Measurements from ENCODE around the gene IL33. TPM values are rescaled to one million over a fixed set of nuclear protein-coding genes. Genes with fewer than 3 reads are reported as not detected.

IL33 gene
- total and polyA plus RNA-seq, 2 of the 4 experiments (the other 2 are of a cell fraction), result not detected

- H3K9ac ChIP-seq (ENCODE audit: low read depth, low read length), result no peak overlapping the region
- in situ Hi-C loops (cut with MboI; ENCODE audit: low sequenced_read_pairs), result loop anchor here (10.0 kb wide), 1 partner anchor 418 kb away; no protein-coding TSS in a partner anchor
Observed at GRCh38 chr9:6302417-6302816, 86.8 kb downstream of the IL33 start.

More at GRCh38 chr9:6302417-6302816, 86.8 kb downstream of the IL33 start:
- ATAC-seq (ENCODE audit: low read depth) (peak; percentile 17; the same call in 1 of the 2 replicates), DNase-seq (peak; percentile 4)
- no TSS peak for BruUV-seq (replicated peaks)
- H2BK15ac ChIP-seq (ENCODE audit: low read depth, low read length), result no peak overlapping the region
- peaks cover 2% of the 10 kb centered on the region; the same call in 1 of the 2 replicates for H3K27me3 ChIP-seq (ENCODE audit: control insufficient read depth, insufficient read depth, low read length)
- no peak overlapping the region for H4K91ac ChIP-seq (ENCODE audit: insufficient read depth, low read depth, low read length)
- ChIA-PET CTCF (no interaction called here), POLR2A (ENCODE audit: unreplicated experiment) (no interaction called here)
- TF ChIP-seq RAD21 (IDR thresholded peaks at IDR 0.05; ENCODE audit: low read length) (no peak), SMC3 (IDR thresholded peaks at IDR 0.05; ENCODE audit: low read depth, low read length) (no peak), MXI1 (IDR thresholded peaks at IDR 0.05; ENCODE audit: borderline replicate concordance, low read depth, low read length) (no peak), POLR2A (IDR thresholded peaks at IDR 0.05; ENCODE audit: low read depth, low read length) (no peak), FOS (IDR thresholded peaks at IDR 0.05; ENCODE audit: low read depth, low read length) (no peak), CHD1 (IDR thresholded peaks at IDR 0.05; ENCODE audit: low read depth, low read length) (no peak), RFX5 (IDR thresholded peaks at IDR 0.05; ENCODE audit: low read depth, low read length) (no peak), BHLHE40 (IDR thresholded peaks at IDR 0.05; ENCODE audit: low read depth, low read length) (no peak), RCOR1 (IDR thresholded peaks at IDR 0.05; ENCODE audit: insufficient replicate concordance, low read length) (no peak), CTCF (conservative IDR thresholded peaks at IDR 0.05; ENCODE audit: low read depth, low read length) (no peak), NFE2L2 (IDR thresholded peaks at IDR 0.05; ENCODE audit: low read depth, low read length) (no peak), MAFK (IDR thresholded peaks at IDR 0.05; ENCODE audit: low read depth, low read length) (no peak), USF2 (IDR thresholded peaks at IDR 0.05; ENCODE audit: low read depth, low read length) (no peak), MAZ (IDR thresholded peaks at IDR 0.05; ENCODE audit: borderline replicate concordance, low read depth, low read length) (no peak), CEBPB (IDR thresholded peaks at IDR 0.05; ENCODE audit: low read depth, low read length) (no peak)
- TF ChIP-seq, protein P1, sequence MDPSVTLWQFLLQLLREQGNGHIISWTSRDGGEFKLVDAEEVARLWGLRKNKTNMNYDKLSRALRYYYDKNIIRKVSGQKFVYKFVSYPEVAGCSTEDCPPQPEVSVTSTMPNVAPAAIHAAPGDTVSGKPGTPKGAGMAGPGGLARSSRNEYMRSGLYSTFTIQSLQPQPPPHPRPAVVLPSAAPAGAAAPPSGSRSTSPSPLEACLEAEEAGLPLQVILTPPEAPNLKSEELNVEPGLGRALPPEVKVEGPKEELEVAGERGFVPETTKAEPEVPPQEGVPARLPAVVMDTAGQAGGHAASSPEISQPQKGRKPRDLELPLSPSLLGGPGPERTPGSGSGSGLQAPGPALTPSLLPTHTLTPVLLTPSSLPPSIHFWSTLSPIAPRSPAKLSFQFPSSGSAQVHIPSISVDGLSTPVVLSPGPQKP (IDR thresholded peaks at IDR 0.05; ENCODE audit: borderline replicate concordance, low read depth, low read length), result no peak
- H3K9me3 ChIP-seq (ENCODE audit: control insufficient read depth, insufficient read depth, low read length), result no peaks in the 10 kb centered on the region
- no peak overlapping the region for H3K18ac ChIP-seq (ENCODE audit: low read depth, low read length)
- no peaks in the 10 kb centered on the region for H4K20me1 ChIP-seq (ENCODE audit: insufficient read depth, low read length)
- no peak overlapping the region for H3K4ac ChIP-seq (ENCODE audit: low read depth, low read length)
- H3K79me1 ChIP-seq (ENCODE audit: low read depth in 1 of 2, low read length in 2 of 2), result no peaks in the 10 kb centered on the region
- H2AFZ ChIP-seq (replicated peaks; ENCODE audit: low read length, poor library complexity), result no peak overlapping the region
- H3K9me1 ChIP-seq (ENCODE audit: insufficient read depth, low read length), result no peaks in the 10 kb centered on the region
- no peak overlapping the region for H3K56ac ChIP-seq (ENCODE audit: extremely low read depth, insufficient read depth, low read length)
- H2BK5ac ChIP-seq (ENCODE audit: low read depth, low read length, poor library complexity, severe bottlenecking), result no peak overlapping the region
- no peak overlapping the region for H3K4me3 ChIP-seq (ENCODE audit: insufficient read depth, low read depth, low read length)
- H2BK120ac ChIP-seq (ENCODE audit: low read depth, low read length), result no peak overlapping the region
- no peak overlapping the region for H4K8ac ChIP-seq (ENCODE audit: low read depth in 2 of 2, low read length in 2 of 2)
- H3K4me2 ChIP-seq (ENCODE audit: low read depth, low read length), result no peak overlapping the region
- no peak overlapping the region for H4K5ac ChIP-seq (ENCODE audit: low read depth, low read length)
- no peak overlapping the region for H2AK5ac ChIP-seq (ENCODE audit: low read depth, low read length)
- H2AK9ac ChIP-seq (replicated peaks; ENCODE audit: low read depth, low read length, poor library complexity), result no peak overlapping the region
- H3K27ac ChIP-seq (ENCODE audit: insufficient read depth, low read length), result no peak overlapping the region
- no peaks in the 10 kb centered on the region for H3K36me3 ChIP-seq (ENCODE audit: control insufficient read depth, insufficient read depth, low read length)
- intact Hi-C loops (cut with micrococcal nuclease) (loop anchor here (10.0 kb wide), 1 partner anchor 508 kb away; no protein-coding TSS in a partner anchor), dilution Hi-C loops (cut with HindIII; ENCODE audit: low sequenced_read_pairs, unreplicated experiment) (no loop called here)
- no peak overlapping the region for H3K23ac ChIP-seq (ENCODE audit: low read depth, low read length)
- no peak overlapping the region for H3K14ac ChIP-seq (replicated peaks; ENCODE audit: low read depth, low read length)
- no peaks in the 10 kb centered on the region for H3K4me1 ChIP-seq (ENCODE audit: control insufficient read depth, insufficient read depth, low read length)
- H2BK20ac ChIP-seq (ENCODE audit: low read depth, low read length), result no peak overlapping the region

Measured in IMR-90 (cell line).